ENCODE results near the gene PIP4K2B.

GRCh38 chr17:38783227-38783626 lies 16.1 kb downstream of the PIP4K2B start:
- TF ChIP-seq POLR2A (IDR thresholded peaks at IDR 0.05) (no peak), POLR2AphosphoS5 (IDR thresholded peaks at IDR 0.05; ENCODE audit: insufficient read depth in 1 of 2, low read depth in 1 of 2) (no peak)

Data from vagina (tissue), 2 donors.